NCI-H2196 (cell line): ENCODE measurements around the gene SMIM33.
A peak's percentile ranks its signal among the peaks of the same experiment; 100 is the strongest.
"Not testable (repeated sequence)": the region's sequence is repeated elsewhere in the genome, so short reads cannot be mapped to it uniquely, and the experiment has no call there.

ENCODE experiments used
- DNase-seq: peaks from one replicate; lab custom pipeline; 2025; ENCODE audit not compliant: unreplicated experiment; lab: John Stamatoyannopoulos, UW

Gene SMIM33

GRCh38 chr5:139481580-139482049 lies 10.8 kb downstream of the SMIM33 start:
- peak; percentile 33 for DNase-seq

DNA sequence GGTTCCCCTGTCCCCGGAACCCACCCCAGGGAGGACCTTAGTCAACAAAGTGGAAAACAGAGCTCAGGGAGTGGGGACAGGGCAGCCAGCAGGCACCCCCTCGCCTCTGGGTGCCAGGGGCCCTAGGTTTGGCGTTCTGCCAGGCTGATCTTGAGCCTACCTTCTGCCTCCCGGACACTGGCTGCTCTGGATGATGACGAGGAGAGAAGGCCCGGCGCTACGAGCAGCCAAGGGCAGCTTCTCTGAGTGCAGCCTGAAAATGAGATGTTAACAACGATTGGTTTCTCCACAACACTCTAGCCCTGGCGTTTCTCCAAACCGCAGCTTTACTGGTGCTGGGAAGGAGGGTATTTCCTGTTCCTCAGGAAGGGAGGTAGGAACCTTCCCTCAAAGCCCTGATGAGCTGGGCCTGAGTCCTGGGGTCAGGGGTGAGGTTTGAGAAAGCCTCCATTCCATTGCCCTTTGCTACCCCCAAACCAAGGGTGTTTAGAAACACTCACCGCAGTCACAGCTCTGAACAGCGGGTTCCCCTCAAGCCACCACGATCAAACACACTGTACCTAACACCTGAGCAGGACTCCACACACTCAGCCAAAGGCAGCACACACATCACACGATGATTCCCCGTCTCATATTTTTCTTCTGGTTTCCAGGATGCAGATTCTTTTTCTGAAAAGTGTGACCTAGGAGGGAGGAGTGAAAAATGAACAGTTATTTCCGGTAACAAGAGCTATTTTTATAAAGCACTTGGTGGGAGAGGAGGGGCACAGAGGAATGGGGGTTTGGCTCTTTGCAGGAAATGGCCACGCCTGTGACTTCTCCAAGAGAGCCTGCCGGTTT lies 11.5 kb downstream of the SMIM33 start, which contains the start of gene STING1:
Gene STING1 (minus strand): TSS at position 709 of the 840 bp plus-strand sequence. CDS start 1,054 bp downstream, outside the sequence.
- peak; percentile 99 for DNase-seq

DNA sequence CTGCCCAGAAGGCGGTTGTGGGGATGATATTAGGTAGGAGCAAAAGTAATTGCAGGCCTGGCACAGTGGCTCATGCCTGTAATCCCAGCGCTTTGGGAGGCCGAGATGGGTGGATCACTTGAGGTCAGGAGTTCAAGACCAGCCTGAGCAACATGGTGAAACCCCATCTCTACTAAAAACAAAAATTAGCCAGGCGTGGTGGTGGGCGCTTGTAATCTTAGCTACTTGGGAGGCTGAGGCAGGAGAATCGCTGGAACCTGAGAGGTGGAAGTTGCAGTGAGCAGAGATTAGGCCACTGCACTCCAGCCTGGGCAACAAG lies 12.0 kb downstream of the SMIM33 start:
- not testable (repeated sequence) for DNase-seq

- DNase-seq: no peak
Measured at GRCh38 chr5:139486201-139486600, 15.4 kb downstream of the SMIM33 start.

DNA sequence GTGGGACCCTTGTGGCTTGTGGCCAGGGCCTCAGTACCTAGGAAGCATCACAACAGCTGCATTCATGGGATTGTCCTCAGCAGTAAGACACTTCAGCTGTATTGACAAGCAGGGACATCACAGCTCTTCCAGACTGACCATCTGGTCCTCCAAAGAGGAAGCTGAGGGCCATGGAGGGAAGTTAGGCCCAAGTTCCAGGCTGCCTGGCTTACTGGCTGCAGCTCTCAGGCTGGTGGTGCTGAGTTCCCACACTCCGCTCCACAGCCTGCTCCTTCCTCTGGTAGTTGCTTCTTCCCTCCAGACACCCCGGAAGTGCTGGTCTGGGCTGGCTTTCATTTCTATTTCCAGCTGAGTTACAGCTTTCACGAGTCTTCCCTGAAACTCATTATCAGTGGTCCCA lies 17.5 kb downstream of the SMIM33 start:
- DNase-seq: no peak

GRCh38 chr5:139492700-139493192 lies 21.9 kb downstream of the SMIM33 start:
- no peak for DNase-seq

DNA sequence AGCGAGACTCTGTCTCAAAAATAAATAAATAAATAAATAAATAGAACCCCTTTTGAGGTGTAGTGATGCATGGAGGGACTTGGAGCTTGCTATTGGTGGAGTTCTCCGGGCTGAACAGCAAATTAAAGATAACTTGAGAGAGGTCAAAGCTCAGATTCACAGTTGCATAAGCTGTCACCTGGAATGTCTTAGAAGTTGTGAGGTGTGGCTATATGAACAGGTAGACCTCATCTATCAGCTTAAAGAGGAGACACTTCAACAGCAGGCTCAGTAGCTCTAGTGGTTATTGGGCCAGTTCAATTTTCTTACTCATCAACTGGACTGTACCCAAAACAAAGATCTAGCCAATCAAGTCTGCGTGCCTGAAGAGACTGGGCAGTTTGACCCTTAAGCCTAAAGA lies 23.5 kb downstream of the SMIM33 start:
- no peak for DNase-seq

DNA sequence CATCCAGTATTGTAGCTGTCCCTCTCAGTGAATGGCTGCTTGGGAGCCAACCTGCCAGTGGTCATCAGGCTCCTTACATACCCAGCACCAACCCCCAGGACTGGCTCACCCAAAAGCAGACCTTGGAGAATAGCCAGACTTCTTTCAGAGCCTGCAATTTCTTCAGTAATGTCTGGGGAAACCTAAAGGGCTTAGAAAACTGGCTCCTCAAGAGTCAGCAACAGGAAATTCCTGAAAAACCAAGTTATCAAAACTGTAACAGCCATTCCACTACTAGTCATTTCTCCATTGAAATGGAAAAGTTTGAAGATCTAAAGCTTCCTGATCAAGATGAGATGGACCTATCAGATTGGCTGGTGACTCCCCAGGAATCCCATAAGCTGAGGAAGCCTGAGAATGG lies 24.0 kb downstream of the SMIM33 start:
- no peak for DNase-seq

GRCh38 chr5:139495638-139496435 lies 25.0 kb downstream of the SMIM33 start:
- no peak for DNase-seq

- no peak for DNase-seq
Measured at GRCh38 chr5:139501381-139501780, 30.6 kb downstream of the SMIM33 start.

- not testable (repeated sequence) for DNase-seq
Measured at GRCh38 chr5:139503036-139503817, 32.4 kb downstream of the SMIM33 start.

GRCh38 chr5:139503879-139504278 lies 33.1 kb downstream of the SMIM33 start:
- DNase-seq: not testable (repeated sequence)

DNA sequence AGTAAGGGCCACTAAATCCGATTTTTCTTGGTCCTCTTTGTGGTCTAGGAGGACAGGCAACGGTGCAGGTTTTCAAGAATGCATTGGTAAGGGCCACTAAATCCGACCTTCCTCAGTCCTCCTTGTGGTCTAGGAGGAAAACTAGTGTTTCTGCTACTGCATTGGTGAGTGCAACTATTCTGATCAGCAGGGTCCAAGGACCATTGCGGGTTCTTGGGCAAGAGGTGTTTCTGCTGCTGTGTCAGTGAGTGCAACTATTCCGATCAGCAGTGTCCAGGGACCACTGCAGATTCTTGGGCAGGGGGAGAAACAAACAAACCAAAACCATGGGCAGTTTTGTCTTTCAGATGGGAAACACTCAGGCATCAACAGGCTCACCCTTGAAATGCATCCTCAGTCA lies 33.9 kb downstream of the SMIM33 start:
- DNase-seq: not testable (repeated sequence)

- no peak for DNase-seq
Measured at GRCh38 chr5:139512786-139513390, 42.1 kb downstream of the SMIM33 start.

DNA sequence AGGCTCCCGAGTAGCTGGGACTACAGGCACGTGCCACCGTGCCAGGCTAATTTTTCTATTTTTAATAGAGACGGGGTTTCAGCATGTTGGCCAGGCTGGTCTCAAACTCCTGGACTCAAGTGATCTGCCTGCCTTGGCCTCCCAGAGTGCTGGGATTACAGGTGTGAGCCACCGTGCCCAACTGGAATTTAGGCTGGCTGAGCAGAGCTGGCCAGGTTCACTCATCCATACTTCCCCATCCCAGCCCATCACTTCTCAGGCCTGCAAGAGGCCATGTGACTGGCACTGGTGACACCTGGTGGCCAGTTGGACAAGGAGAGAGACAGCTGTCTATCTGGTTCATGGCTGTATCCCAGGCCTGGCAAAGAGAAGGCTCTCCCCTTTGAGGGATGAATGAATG lies 42.6 kb downstream of the SMIM33 start:
- DNase-seq: peak; percentile 78

DNA sequence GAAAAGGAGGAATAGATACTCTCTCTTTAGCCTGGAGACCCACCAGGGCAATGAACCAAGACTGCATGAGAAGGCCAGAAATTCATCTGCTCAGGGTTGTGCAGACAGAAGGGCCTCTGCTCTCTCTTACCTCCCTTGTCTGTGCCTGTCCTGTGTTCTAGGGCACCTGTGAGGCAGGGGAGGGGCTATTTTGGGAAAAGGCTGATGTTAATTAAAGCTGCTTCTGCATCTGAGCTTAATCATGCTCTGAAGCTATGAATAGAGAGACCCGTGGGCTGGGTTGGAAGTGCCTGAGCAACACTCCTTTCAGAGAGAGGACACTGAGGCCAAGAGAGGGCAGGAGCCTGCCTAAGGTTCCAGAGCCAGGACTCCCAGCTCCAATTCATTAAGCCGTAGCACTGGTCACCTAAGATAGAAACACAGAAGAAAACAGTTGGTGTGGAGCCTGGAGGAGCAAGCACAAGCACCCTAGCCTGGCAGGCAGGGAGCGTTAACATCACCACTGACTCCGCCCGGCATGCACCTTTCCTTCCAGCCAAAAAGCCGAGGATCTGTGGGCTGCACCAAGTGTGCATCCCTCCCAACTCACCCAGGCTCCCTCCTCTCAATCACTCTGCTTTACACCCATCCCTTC lies 43.2 kb downstream of the SMIM33 start:
- DNase-seq: no peak

- DNase-seq: no peak
Measured at GRCh38 chr5:139514486-139514856, 43.7 kb downstream of the SMIM33 start.

- peak; percentile 95 for DNase-seq
Measured at GRCh38 chr5:139517683-139518564, 47.1 kb downstream of the SMIM33 start.
